Peyer's patch (tissue), 4 donors: Measurements from ENCODE around the gene EFNA2.

Experiments used
- CTCF ChIP-seq, 6 experiments: fragments of 450-650 bp in 4 of 6; fragments of 200-600 bp in 2 of 6; sonication (generic) in 1 of 6; IDR thresholded peaks; one replicate each; pipeline ENCODE4 v1.5.1; 2017 to 2019; ENCODE audit warnings: antibody characterized with exemption in 6 of 6, mild to moderate bottlenecking in 3 of 6, moderate library complexity in 1 of 6
- POLR2A ChIP-seq, 2 donors: fragments of 450-650 bp; IDR thresholded peaks; one replicate each; pipeline ENCODE4 v1.5.1; 2017; ENCODE audit warnings: antibody characterized with exemption in 2 of 2, mild to moderate bottlenecking in 2 of 2, moderate library complexity in 2 of 2

- no peak for TF ChIP-seq POLR2A (IDR thresholded peaks at IDR 0.05)
- no peak for TF ChIP-seq CTCF (IDR thresholded peaks at IDR 0.05)
These were observed 4.0 kb downstream of the EFNA2 start for GRCh38 chr19:1289686-1290025.
